Heart right ventricle (tissue), 16 donors: Measurements from ENCODE around the gene PSMA6. TPM values are rescaled to one million over a fixed set of nuclear protein-coding genes. Genes with fewer than 3 reads are reported as not detected.

Source experiments
- ATAC-seq, 8 donors: fragments of 200-7000 bp; cut with Tn5 transposase; one replicate each; pipeline ENCODE4 v1.9.1; 2020; ENCODE audit warnings: mild to moderate bottlenecking in 8 of 8, moderate library complexity in 8 of 8, moderate number of reproducible peaks in 1 of 8
- DNase-seq, 2 donors: peaks; one replicate each; pipeline ENCODE4 v3.0.0-alpha.2; 2020
- H3K27ac ChIP-seq, 10 donors: fragments of 200-600 bp; sonication (generic) in 2 of 10; one replicate each; pipeline versions ENCODE4 v1.5.0 to v1.8.0; 2020 to 2022; ENCODE audit warnings: mild to moderate bottlenecking in 3 of 10
- H3K27me3 ChIP-seq, 7 donors: fragments of 200-600 bp; one replicate each; pipeline ENCODE4 v1.8.0; 2021 to 2022; ENCODE audit warnings: mild to moderate bottlenecking in 2 of 7
- H3K36me3 ChIP-seq, 9 donors: fragments of 200-600 bp; sonication (generic) in 1 of 9; one replicate each; pipeline versions ENCODE4 v1.5.0 to v1.8.0; 2020 to 2022; ENCODE audit warnings: mild to moderate bottlenecking in 2 of 9
- H3K4me1 ChIP-seq, 9 donors: fragments of 200-600 bp; sonication (generic) in 1 of 9; one replicate each; pipeline versions ENCODE4 v1.5.0 to v1.8.0; 2020 to 2022; ENCODE audit warnings: mild to moderate bottlenecking in 4 of 9
- H3K4me3 ChIP-seq, 10 donors: fragments of 200-600 bp; sonication (generic) in 2 of 10; one replicate each; pipeline versions ENCODE4 v1.5.0 to v1.8.0; 2020 to 2022; ENCODE audit warnings: mild to moderate bottlenecking in 7 of 10, moderate library complexity in 2 of 10
- H3K9me3 ChIP-seq, 11 donors: fragments of 200-600 bp in 10 of 11; sonication (generic) in 2 of 11; one replicate each; pipeline versions ENCODE4 v1.5.0 to v1.8.0; 2013 to 2022; ENCODE audit warnings: mild to moderate bottlenecking in 2 of 11, control low read depth in 1 of 11, moderate library complexity in 1 of 11
- CTCF ChIP-seq, 9 donors: fragments of 200-600 bp; sonication (generic) in 2 of 9; IDR thresholded peaks; one replicate each; pipeline versions ENCODE4 v1.5.0 to v1.8.0; 2021 to 2022; ENCODE audit warnings: antibody characterized with exemption in 9 of 9, mild to moderate bottlenecking in 5 of 9, moderate library complexity in 1 of 9
- WGBS, 2 donors: extraction: QIAGEN DNeasy Blood & Tissue Kit; methylation state at CpG; one replicate each; pipeline ENCODE4 v1.1.7; 2013; ENCODE audit warnings: inconsistent platforms in 1 of 2; 5-methylcytosine and 5-hydroxymethylcytosine counted together
- intact Hi-C, 10 donors: fragments of 100-400 bp; cut with DNase I; formaldehyde crosslinking; loops; one replicate each; pipeline versions ENCODE4 v1.11.1 to v1.14.2; 2022
- polyA plus RNA-seq, 2 donors: library from polyadenylated mRNA; stranded (reverse); fragments of 200-250 nt; gene quantifications; one replicate each; pipeline ENCODE4 v1.2.3, GENCODE V29; 2013
- total RNA-seq, 10 donors: library from RNA; stranded (reverse); fragmentation: NEBNext Ultra II Directional in 3 of 10; extraction: Animal tissue kit (Norgen Biotek cat#: 25700) in 3 of 10; gene quantifications; one replicate each; pipeline versions ENCODE4 v1.2.1 to v1.2.4, GENCODE V29; 2021 to 2023
- donor health status: Arrhythmogenic right ventricular cardiomyopathy.
- donor health status: ischemic (EF 13 %, LVEDD 7.1; RV severe dilation, severe dysfunction).
- donor health status: healthy with polysubstance abuse.
- donor health status: DM: no; HTN: yes; CAD: no.
- donor health status: DM: no; HTN: no; CAD: no.
- donor health status: ischemic (EF 25% LVEDD 6.9; RV normal size, moderate dysfunction).
- donor health status: ischemic (EF 25% LVEDD 5.7; RV mildly dilated, moderate dysfunction).
- donor health status: healthy.
- donor health status: DM: yes; HTN: yes; CAD: no.
- donor health status: Ischemic cardiomyopathy.
- donor health status: ischemic (EF 35%, LVEDD 5.7; RV mildly dilated, moderate dysfunction).
- donor health status: nonischemic (EF 11% LVEDD 7.7; RV severe dilation, severe dysfunction).
- donor health status: DM: yes; HTN: yes; CAD: no.
- donor health status: PGD.
- donor health status: ischemic (EF 29% LVEDD 5.4; RV normal size, mild dysfunction).
- donor health status: nonischemic (EF 23%, LVEDD 6.1; RV moderate dilation, normal function).

Gene PSMA6
- total and polyA plus RNA-seq, 12 donors = 92.3 to 233 (median 166) TPM

- WGBS, 2 donors = 99 to 100% methylated on average over 3 of the region's 3 CpGs
- Histone ChIP-seq H3K27me3 (no peaks in the 10 kb centered on the region), H3K27ac (no peak overlapping the region), H3K36me3 (peaks cover 0 to 72% (median 43%) of the 10 kb centered on the region in 9 donors), H3K4me3 (no peak overlapping the region), H3K4me1 (peaks cover 0 to 7% (median 0%) of the 10 kb centered on the region in 9 donors), H3K9me3 (no peaks in the 10 kb centered on the region)
- DNase-seq (no peak), ATAC-seq (no peak)
- intact Hi-C loops = no loop called here
- TF ChIP-seq CTCF (IDR thresholded peaks at IDR 0.05) = no peak
These were observed 25.6 kb downstream of the PSMA6 start for GRCh38 chr14:35317820-35318219.

DNA sequence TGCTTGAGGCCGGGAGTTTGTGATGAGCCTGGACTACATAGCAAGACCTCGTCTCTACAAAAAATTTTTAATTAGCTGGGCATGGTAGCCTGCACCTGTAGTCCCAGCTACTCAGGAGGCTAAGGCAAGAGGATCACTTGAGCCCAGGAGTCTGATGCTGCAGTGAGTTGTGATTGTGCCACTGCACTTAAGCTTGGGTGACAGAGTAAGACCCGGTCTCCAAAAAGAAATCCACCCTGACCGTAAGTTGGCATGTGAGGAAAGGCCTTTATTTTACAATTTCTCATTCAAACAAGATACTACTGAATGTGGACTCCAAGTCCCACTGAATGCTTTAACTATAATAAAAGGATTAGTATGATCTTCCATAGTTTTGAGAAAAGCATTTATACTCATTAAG lies 27.3 kb downstream of the PSMA6 start:
- no peaks in the 10 kb centered on the region for H3K27me3 ChIP-seq
- H3K27ac ChIP-seq = no peak overlapping the region
- no peak for ATAC-seq
- 94 to 96% methylated on average over 4 of the region's 4 CpGs for WGBS, 2 donors
- no peak for DNase-seq
- H3K4me3 ChIP-seq = no peak overlapping the region
- peaks cover 0 to 55% (median 31%) of the 10 kb centered on the region in 9 donors for H3K36me3 ChIP-seq
- no peak for TF ChIP-seq CTCF (IDR thresholded peaks at IDR 0.05)
- intact Hi-C loops = no loop called here
- H3K9me3 ChIP-seq = no peaks in the 10 kb centered on the region
- H3K4me1 ChIP-seq = peaks cover 0 to 7% (median 0%) of the 10 kb centered on the region in 9 donors

- ATAC-seq (no peak), DNase-seq (no peak)
- no peak overlapping the region for H3K4me3 ChIP-seq
- WGBS, 2 donors = 74 to 83% methylated on average over 2 of the region's 2 CpGs
- peaks cover 0 to 47% (median 22%) of the 10 kb centered on the region in 9 donors for H3K36me3 ChIP-seq
- H3K4me1 ChIP-seq = peaks cover 0 to 7% (median 0%) of the 10 kb centered on the region in 9 donors
- H3K27me3 ChIP-seq = no peaks in the 10 kb centered on the region
- intact Hi-C loops = no loop called here
- no peak overlapping the region for H3K27ac ChIP-seq
- H3K9me3 ChIP-seq = no peaks in the 10 kb centered on the region
- TF ChIP-seq CTCF (IDR thresholded peaks at IDR 0.05) = no peak
These were observed 28.3 kb downstream of the PSMA6 start for GRCh38 chr14:35320472-35320871.

GRCh38 chr14:35326375-35326774 lies 34.2 kb downstream of the PSMA6 start:
- no peak for TF ChIP-seq CTCF (IDR thresholded peaks at IDR 0.05)
- Histone ChIP-seq H3K27ac (no peak overlapping the region), H3K36me3 (no peaks in the 10 kb centered on the region), H3K4me3 (no peak overlapping the region), H3K27me3 (no peaks in the 10 kb centered on the region), H3K4me1 (peaks cover 0 to under 1% (median 0%) of the 10 kb centered on the region in 9 donors), H3K9me3 (no peaks in the 10 kb centered on the region)
- ATAC-seq (no peak), DNase-seq (no peak)
- WGBS, 2 donors = 89 to 94% methylated on average over 1 of the region's 1 CpG
- intact Hi-C loops = no loop called here
